H54 (cell line): Measurements from ENCODE around the gene AUTS2.
"Not testable (repeated sequence)": the region's sequence is repeated elsewhere in the genome, so short reads cannot be mapped to it uniquely, and the experiment has no call there.

ENCODE experiments used
- DNase-seq: peaks from one replicate; pipeline ENCODE4 v3.0.0; 2011; ENCODE audit warnings: low spot score, mixed read lengths; ENCODE audit not compliant: insufficient read length
- FAIRE-seq: peaks from 3 replicates; lab custom pipeline; 2011; peaks lifted over from hg19 to GRCh38; lab: Jason Lieb, UNC
- POLR2A ChIP-seq: IDR thresholded peaks from 2 replicates; pipeline ENCODE4 v1.6.1; 2011; ENCODE audit warnings: low read depth, mild to moderate bottlenecking, low read length

The AUTS2 gene

GRCh38 chr7:69776611-69777010 is 178.3 kb downstream of the AUTS2 start:
- DNase-seq (no peak), FAIRE-seq (no peak)
- no peak for TF ChIP-seq POLR2A

- no peak for FAIRE-seq
- TF ChIP-seq POLR2A = no peak
- no peak for DNase-seq
Observed at GRCh38 chr7:69778138-69778537, 179.9 kb downstream of the AUTS2 start.

- no peak for TF ChIP-seq POLR2A
- DNase-seq (no peak), FAIRE-seq (no peak)
Observed at GRCh38 chr7:69780379-69780778, 182.1 kb downstream of the AUTS2 start.

GRCh38 chr7:69781412-69781846 is 183.2 kb downstream of the AUTS2 start:
- FAIRE-seq = no peak
- no peak for DNase-seq
- TF ChIP-seq POLR2A = no peak

GRCh38 chr7:69782917-69783684 is 184.8 kb downstream of the AUTS2 start:
- FAIRE-seq (no peak), DNase-seq (no peak)
- TF ChIP-seq POLR2A = no peak

- not testable (repeated sequence) for FAIRE-seq, DNase-seq
Observed at GRCh38 chr7:69786130-69786529, 187.9 kb downstream of the AUTS2 start.

GRCh38 chr7:69786730-69787395 is 188.6 kb downstream of the AUTS2 start:
- no peak for DNase-seq
- FAIRE-seq = no peak
- TF ChIP-seq POLR2A = no peak

GRCh38 chr7:69787736-69788431 is 189.6 kb downstream of the AUTS2 start:
- no peak for FAIRE-seq
- no peak for DNase-seq
- TF ChIP-seq POLR2A = no peak

- TF ChIP-seq POLR2A = no peak
- no peak for DNase-seq
- FAIRE-seq = no peak
Observed at GRCh38 chr7:69789563-69789962, 191.3 kb downstream of the AUTS2 start.

- no peak for DNase-seq
- TF ChIP-seq POLR2A = no peak
- FAIRE-seq = no peak
Observed at GRCh38 chr7:69790977-69791724, 192.9 kb downstream of the AUTS2 start.

- DNase-seq (no peak), FAIRE-seq (no peak)
- no peak for TF ChIP-seq POLR2A
Observed at GRCh38 chr7:69791739-69792138, 193.5 kb downstream of the AUTS2 start.

- TF ChIP-seq POLR2A = no peak
- DNase-seq (no peak), FAIRE-seq (no peak)
Observed at GRCh38 chr7:69795932-69796331, 197.7 kb downstream of the AUTS2 start.

- TF ChIP-seq POLR2A = no peak
- DNase-seq = no peak
- no peak for FAIRE-seq
Observed at GRCh38 chr7:69796416-69796815, 198.1 kb downstream of the AUTS2 start.
